Measurements from ENCODE around the gene WDR72. TPM values are rescaled to one million over a fixed set of nuclear protein-coding genes. Genes with fewer than 3 reads are reported as not detected.
A peak's percentile ranks its signal among the peaks of the same experiment; 100 is the strongest.
"Not testable (repeated sequence)": the region's sequence is repeated elsewhere in the genome, so short reads cannot be mapped to it uniquely, and the experiment has no call there.

Gene WDR72
- total RNA-seq, 1 experiment from 2014 or later: 6.1 TPM

DNA sequence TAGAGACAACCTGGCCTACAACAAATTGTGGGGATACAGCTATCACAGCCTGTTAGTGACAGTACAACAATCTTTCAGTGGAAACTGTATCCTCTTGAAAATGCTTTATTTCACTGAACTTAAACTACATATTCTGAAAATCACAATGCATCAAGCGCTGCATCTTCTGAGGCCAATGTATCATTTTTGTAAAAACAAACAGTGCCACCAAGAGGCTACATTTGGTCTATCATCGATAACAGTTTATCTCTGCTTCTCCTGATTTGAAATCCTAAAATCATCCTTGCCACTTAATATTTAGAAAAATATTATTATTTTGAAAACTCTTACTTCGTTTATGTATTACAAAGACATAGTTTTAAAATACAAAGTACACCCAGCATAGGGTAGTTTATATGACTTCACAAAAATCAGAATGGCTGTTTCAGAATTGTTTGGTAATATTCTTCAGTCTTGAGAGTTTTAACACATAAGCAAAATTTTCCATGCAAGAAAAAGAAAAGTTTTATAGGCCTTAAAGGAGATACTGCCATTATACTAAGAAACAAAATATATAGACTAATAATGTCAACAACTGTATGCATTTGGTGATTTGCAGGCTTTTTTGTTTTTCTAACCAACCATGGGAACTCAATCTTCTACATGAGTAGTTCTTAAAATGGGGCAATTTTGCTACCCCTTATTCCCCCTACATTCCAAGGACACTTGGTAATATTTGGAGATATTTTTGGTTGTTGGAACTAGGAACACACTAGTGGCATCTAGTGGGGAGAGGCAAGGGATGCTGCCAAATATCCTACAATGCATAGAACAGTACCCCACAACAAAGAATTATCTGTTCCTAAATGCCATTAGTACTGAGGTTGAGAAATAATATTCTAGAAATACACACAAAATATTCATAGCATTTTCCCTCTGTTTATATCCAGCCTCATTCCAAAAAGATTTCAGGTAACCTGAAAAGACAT is 42.3 kb downstream of the WDR72 start:
- in situ Hi-C loops (cut with HindIII; ENCODE audit: low pct_unique_long_range_greater_than_20kb, low sequenced_read_pairs): no loop called here
- DNase-seq (ENCODE audit: low read depth): peak; percentile 21

DNA sequence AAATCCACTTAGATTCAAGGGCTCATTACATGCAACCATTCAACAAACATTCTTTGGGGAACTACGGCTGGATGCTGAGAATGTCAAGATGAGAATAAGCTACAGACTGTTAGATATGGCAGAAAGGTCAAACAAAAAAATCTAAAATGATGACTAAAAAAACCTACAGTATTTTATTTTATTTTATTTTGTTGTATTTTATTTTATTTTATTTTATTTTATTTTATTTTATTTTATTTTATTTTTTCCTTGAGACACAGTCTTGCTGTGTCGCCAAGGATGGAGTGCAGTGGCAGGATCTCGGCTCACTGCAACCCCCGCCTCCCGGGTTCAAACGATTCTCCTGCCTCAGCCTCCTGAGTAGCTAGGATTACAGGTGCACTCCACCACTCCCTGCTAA is 46.2 kb downstream of the WDR72 start:
- in situ Hi-C loops (cut with HindIII; ENCODE audit: low pct_unique_long_range_greater_than_20kb, low sequenced_read_pairs): no loop called here
- DNase-seq (ENCODE audit: low read depth): no peak

DNA sequence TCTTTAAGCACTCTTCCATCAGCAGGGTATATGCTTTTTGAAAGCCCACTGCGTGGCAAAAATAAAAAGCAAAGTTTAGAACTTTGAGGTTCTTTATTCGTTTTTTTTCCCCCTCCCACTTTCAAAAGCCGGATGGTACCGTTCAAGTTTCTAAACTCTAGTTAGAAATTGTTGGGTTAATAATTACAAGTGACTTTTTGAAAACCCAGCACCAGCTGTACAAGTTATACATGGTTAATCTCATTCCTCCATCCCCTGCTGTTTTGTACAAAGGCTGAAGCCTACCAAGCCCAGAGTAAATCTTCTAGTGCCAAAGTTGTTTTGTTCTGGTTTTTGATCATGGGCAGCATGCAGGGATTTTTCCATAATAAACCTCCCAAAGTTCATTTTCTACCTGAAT is 48.6 kb downstream of the WDR72 start:
- in situ Hi-C loops (cut with HindIII; ENCODE audit: low pct_unique_long_range_greater_than_20kb, low sequenced_read_pairs): no loop called here
- DNase-seq (ENCODE audit: low read depth): no peak

DNA sequence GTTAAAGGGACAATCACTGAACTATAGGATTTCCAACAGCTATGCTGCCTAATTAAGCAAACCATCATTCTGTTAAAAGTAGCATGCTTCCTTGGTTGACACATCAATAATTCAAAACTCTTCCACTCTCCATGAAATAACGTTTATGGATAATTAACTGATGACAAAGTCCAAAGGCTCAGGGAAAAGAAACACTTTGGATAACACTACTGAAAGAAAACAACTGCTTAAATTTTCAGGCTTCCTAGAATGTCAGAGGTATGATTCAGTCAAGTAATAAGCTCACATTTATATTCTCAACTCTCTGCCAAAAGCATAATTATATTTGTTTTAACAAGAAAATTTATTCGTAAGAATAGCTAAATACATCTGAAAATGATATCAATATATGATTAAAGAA is 49.6 kb downstream of the WDR72 start:
- no peak for DNase-seq (ENCODE audit: low read depth)
- in situ Hi-C loops (cut with HindIII; ENCODE audit: low pct_unique_long_range_greater_than_20kb, low sequenced_read_pairs): no loop called here

DNA sequence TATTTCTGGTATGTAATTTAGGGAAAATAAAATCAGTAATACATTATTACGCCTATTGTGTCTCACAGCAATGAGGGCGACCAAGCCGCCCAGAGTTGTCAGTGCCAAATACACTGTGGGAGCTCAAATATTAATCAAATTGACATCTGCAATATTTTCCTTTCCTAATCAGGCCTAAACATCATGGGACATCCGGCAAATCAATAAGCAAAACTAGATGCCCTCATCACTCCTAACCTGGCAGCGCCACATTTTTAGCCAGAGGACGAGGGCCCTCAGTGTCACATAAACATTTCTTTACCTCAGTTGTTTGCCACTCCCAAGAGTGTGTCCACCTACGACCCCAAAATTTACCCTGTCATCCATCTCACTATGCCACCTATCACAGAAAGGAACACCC is 64.1 kb downstream of the WDR72 start:
- no peak for DNase-seq (ENCODE audit: low read depth)
- in situ Hi-C loops (cut with HindIII; ENCODE audit: low pct_unique_long_range_greater_than_20kb, low sequenced_read_pairs): no loop called here

DNA sequence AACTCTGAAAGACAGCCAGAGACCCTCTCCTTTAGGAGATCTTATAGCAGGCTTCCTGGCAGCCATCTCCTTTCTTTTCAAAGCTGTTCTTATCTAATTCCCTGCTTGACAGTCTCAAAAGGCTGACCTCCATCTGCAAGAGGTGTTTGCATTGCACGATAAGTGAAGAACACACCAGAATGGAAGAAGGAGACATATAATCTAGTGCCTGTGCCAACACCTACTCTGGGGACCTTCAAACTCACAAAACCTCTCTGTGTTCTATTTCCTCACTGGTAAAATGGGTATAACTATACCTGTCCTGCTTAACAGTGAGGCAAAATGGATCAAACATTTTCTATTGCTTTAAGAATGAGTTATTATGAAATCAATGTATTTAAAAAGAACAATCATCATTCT is 65.0 kb downstream of the WDR72 start:
- DNase-seq (ENCODE audit: low read depth): no peak
- in situ Hi-C loops (cut with HindIII; ENCODE audit: low pct_unique_long_range_greater_than_20kb, low sequenced_read_pairs): no loop called here

DNA sequence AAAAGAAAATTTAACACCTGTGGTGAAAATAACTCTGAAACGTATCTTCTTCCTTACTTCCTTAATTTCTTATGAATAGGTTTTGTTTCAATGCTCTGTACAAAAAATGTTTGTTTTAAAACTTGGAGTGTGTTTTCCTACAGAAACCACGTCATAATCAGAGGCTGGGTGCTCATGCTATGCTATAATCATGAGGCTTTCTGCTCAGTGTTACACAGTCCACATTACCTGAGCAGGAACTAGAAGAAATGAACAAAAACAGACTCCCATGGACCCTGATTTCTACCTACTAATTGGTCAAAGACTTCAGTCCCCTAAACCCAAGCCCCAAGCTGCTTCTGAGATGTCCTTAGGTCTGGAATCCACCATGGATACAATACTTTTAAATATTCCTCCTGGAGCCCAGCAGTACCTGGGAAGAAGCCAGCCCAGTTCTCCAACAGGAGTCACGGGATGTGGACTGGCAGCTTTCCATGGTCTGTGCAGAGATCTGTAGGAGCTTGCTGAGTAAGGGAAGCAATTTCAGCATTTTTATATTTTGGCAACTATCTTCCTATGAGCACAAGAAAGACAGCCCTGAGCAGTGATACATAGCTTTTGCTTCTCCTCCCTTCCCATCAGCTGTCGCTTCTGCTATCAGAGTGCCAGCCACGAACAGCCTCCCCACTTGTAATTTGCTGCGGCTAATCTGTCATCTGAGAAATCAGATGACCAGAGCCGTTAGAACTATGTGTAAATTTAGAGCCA is 65.6 kb downstream of the WDR72 start:
- DNase-seq (ENCODE audit: low read depth): no peak
- in situ Hi-C loops (cut with HindIII; ENCODE audit: low pct_unique_long_range_greater_than_20kb, low sequenced_read_pairs): no loop called here

DNA sequence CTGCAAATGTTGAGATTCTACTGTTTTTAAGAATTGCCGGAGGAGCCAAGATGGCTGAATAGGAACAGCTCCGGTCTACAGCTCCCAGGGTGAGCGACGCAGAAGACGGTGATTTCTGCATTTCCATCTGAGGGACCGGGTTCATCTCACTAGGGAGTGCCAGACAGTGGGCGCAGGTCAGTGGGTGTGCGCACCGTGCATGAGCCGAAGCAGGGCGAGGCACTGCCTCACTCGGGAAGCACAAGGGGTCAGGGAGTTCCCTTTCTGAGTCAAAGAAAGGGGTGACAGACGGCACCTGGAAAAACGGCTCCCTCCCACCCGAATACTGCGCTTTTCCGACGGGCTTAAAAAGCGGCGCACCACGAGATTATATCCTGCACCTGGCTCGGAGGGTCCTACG is 75.3 kb downstream of the WDR72 start:
- in situ Hi-C loops (cut with HindIII; ENCODE audit: low pct_unique_long_range_greater_than_20kb, low sequenced_read_pairs); DNase-seq (ENCODE audit: low read depth): not testable (repeated sequence)

DNA sequence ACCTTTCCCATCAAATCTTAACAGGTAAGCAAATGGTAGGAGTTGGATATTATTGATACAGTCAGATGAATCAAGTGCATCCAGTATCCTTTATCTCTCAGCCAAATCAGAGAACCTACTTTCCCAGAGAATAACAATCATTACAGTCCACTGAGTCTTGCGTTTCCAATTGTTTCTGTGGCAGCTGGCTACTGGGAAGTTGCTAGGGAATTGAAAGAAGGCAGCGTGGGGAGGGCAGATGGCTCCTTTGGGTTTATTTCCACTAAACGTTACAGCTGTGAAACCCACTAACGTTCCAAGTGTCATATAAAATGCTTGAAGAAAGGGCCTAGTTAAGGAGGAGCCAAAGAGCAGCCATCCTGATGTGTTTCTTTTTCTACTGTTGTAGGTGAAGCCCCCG is 78.4 kb downstream of the WDR72 start:
- in situ Hi-C loops (cut with HindIII; ENCODE audit: low pct_unique_long_range_greater_than_20kb, low sequenced_read_pairs): no loop called here

DNA sequence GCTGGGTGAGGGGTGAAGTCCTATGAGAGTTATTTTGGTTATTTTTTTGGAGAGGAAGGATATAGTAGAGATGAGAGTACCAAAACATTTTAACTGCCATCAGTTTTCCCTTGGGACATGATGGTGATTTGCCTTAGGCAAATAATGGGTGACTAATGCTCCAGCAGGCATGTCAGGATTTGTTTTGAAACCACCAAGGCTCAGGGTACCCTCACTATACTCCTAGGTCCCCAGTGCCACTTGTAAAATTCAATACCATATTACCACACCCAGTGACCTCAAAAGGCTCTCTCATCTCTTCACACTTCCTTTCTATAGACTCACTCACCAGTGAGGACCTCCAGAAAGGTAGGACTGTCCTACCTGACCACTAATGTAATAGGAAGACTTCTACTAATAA is 83.6 kb downstream of the WDR72 start:
- DNase-seq (ENCODE audit: low read depth): peak; percentile 16
- in situ Hi-C loops (cut with HindIII; ENCODE audit: low pct_unique_long_range_greater_than_20kb, low sequenced_read_pairs): no loop called here

More for the DNA sequence above, 78.4 kb downstream of the WDR72 start:
- no peak for DNase-seq (ENCODE audit: low read depth)

DNA sequence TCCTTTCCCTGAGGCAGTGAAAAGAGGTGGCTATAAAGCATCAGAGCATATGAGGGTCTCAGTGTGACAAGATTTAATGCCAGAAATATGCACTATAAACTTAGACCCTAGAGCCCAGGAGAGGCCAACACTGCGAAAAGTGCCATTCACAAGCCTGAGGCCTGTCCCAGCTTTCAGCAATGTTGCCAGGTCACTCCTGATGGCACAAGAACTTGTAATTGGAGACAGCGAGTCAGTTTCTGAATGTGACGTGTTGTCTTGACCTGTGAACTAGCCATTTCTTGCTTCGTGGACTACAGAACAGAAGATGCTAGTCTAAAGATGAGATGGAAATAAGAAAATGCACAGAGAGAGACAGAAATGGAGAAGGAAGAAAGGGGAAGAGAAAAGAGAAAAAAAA is 87.9 kb downstream of the WDR72 start:
- in situ Hi-C loops (cut with HindIII; ENCODE audit: low pct_unique_long_range_greater_than_20kb, low sequenced_read_pairs): no loop called here
- DNase-seq (ENCODE audit: low read depth): no peak

DNA sequence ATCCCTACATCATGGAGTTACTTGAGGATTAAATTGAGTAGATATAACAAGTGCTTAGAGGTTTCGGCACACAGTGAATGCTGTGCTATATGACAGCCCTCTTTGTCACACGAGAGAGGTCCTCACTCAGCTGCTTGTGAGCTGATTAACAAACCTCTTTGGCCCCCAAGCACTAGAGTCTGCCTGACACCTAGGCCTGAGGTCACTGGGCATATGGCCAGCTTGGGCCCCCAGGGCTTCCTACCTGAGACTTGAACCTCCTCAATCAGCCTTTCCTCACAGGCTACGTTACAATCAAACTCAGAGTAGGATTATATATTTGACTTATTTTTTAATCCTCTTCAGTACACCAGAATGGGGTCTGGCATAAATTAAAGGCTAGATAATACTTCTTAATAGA is 88.8 kb downstream of the WDR72 start:
- in situ Hi-C loops (cut with HindIII; ENCODE audit: low pct_unique_long_range_greater_than_20kb, low sequenced_read_pairs): no loop called here
- DNase-seq (ENCODE audit: low read depth): no peak

DNA sequence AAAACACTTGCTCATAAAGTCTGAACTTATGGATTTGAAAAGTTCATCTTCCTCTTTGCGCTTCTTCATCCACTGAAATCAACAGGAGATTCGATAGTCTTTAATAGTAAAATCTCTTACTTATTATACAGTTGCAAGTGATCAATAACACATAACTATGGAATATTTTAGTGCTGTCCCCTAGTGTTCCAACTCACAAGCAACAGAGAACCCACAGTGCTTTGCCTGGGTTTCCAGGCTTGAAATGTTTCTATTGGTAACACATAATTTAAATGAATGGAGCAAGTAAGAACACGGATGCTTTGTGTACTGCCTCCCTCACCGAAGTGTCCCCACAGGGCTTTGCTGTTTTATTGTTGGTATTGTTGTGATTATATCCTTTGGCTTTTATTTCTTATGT is 93.5 kb downstream of the WDR72 start:
- in situ Hi-C loops (cut with HindIII; ENCODE audit: low pct_unique_long_range_greater_than_20kb, low sequenced_read_pairs): no loop called here
- DNase-seq (ENCODE audit: low read depth): no peak

DNA sequence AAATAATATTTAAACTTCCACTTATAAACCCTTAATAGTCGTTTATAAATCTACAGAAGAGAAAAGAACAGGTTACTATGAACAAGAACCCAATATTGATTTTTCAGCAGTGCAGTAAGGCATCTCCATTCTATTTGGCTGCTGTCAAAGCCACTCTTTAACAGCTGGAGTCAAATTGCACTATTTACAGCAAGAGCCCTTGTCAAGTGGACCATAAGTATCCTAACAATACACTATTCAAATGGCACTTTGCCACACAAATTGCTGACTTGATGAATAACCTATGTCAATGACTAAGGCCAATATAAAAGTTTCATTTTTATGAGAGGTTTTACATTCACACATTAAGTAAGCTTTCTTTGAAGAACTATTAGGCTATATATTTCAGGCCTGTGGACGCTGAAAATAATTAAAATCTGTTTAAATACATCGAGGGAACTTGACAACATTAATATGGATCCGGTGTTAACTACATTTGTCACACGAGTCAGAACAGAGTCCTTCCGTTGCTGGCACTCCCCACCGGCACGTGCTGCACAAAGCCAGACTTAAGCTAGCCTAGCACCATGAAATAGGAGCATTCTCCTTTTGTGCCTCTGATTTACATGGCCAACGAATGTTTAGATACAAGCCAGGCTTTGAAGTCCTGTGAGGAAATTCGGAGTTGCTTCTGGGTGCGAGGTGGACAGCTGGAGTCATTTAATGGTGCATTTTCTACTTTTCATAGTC is 100.5 kb downstream of the WDR72 start:
- DNase-seq (ENCODE audit: low read depth): no peak
- in situ Hi-C loops (cut with HindIII; ENCODE audit: low pct_unique_long_range_greater_than_20kb, low sequenced_read_pairs): no loop called here

DNA sequence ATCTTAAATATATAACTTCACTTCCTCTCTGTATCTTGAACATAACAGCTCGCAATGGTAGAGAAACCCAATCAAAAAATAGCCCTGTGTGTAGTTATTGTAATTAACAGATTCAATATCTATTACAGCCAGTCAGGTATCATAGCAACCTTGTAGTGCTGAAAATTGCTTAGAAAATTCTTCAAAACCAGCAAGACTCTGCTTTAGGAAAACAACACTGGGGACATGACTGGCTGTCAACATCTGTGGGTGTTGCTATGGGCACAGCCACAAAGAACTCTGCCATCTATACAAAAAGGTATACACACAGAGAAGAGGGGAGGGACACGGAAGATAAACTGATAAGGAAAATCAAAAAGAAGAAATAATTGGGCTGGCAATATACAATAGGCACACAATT is 101.2 kb downstream of the WDR72 start:
- no peak for DNase-seq (ENCODE audit: low read depth)
- in situ Hi-C loops (cut with HindIII; ENCODE audit: low pct_unique_long_range_greater_than_20kb, low sequenced_read_pairs): no loop called here

DNA sequence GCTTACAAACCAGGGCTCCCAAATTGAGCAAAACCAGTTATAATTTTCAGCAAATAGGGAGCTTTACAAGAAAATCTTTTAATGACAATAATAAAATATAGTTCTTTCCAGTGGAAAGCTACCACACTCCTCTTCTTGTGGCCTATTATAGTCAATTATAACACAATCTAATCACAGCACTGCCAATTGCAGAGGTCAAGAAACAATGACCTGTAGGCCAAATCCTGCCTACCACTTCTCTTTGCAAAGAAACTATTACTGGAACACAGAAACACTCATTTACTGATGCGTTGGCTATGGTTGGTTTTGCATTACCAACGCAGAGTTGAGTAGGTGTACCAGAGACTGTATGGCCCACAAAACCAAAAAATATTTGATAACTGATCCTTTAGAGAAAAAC is 110.5 kb downstream of the WDR72 start:
- DNase-seq (ENCODE audit: low read depth): no peak
- in situ Hi-C loops (cut with HindIII; ENCODE audit: low pct_unique_long_range_greater_than_20kb, low sequenced_read_pairs): no loop called here

DNA sequence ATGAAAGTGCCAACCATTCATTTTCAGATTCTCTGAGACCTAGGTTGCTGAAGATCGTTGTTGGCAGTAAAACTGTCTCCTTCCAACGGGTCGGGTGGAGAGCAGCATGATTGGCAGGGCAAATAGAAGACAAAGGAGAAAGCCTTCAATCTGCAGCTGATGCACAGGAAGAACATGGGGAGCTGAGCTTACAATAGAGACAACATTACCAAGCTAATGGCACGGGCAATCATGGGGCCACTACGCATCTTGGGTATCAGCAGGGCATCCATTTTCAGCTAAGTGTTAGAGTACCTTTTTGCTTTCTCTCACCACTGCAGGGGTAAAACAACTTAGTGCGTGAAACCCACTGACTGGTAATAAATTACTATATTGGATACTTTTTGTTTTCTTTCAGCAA is 114.8 kb downstream of the WDR72 start:
- in situ Hi-C loops (cut with HindIII; ENCODE audit: low pct_unique_long_range_greater_than_20kb, low sequenced_read_pairs): no loop called here
- DNase-seq (ENCODE audit: low read depth): no peak

DNA sequence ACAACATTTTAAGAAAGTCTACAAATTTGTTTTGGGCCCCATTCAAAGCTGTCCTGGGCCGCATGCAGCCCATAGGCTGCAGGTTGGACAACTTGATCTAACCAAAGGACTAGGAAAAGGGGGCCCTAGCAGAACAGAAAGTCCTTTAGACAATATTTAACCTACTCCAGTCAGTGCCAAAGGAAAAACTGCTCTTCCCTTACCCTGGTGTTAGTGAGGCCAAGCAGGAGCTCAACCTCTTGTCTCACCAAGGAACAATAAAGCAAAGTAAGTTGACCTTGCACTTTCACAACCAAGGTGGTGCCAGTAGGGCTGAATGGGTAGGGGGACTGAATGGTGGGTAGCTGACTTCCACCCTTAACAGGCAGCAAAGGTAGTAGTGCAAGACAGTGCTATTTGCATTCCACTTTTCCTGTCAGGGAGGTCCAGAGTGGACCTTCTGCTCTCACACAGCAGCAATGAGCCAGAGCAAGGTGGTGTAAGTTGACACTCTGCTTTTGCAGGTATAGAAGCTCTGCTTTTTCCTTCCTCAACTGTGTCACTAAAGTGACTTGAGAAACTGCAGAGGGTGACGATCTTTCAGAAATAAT is 124.9 kb downstream of the WDR72 start:
- no peak for DNase-seq (ENCODE audit: low read depth)
- in situ Hi-C loops (cut with HindIII; ENCODE audit: low pct_unique_long_range_greater_than_20kb, low sequenced_read_pairs): no loop called here

DNA sequence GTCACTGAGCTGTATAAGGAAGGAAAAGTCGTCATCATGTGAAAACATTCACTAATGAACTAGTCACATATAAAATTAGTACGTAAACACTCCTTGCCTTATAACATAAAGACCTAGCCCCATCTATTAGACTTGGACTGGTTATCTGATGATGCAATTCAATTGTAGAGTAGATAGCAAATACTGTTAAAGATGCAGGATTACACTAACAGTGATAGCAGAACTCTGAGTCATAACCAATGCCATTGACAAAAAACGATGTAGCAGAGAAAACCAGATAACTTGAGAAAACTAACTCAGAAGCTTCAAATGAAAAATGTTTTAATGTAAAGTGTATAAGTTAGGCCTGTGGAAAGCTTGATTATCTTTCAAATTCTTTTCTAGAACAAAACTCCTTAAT is 132.2 kb downstream of the WDR72 start:
- DNase-seq (ENCODE audit: low read depth): no peak
- in situ Hi-C loops (cut with HindIII; ENCODE audit: low pct_unique_long_range_greater_than_20kb, low sequenced_read_pairs): no loop called here

Measured in Caki2 (cell line).